ENCODE results near the gene PTPN22. TPM values are rescaled to one million over a fixed set of nuclear protein-coding genes. Genes with fewer than 3 reads are reported as not detected.

Gene PTPN22
- total RNA-seq, 1 donor from 2014 or later, result 0.35 TPM

GRCh38 chr1:113783254-113784103 is 88.0 kb downstream of the PTPN22 start:
- ATAC-seq (ENCODE audit: poor library complexity) (peak; percentile 75), DNase-seq (no peak)
- intact Hi-C loops (cut with DNase I), result no loop called here

- ATAC-seq (ENCODE audit: poor library complexity) (peak; percentile 42), DNase-seq (no peak)
- intact Hi-C loops (cut with DNase I), result no loop called here
Measured at GRCh38 chr1:113782406-113782805, 89.1 kb downstream of the PTPN22 start.

GRCh38 chr1:113780374-113781146 is 91.0 kb downstream of the PTPN22 start:
- no peak for DNase-seq
- intact Hi-C loops (cut with DNase I), result no loop called here
- no peak for ATAC-seq (ENCODE audit: poor library complexity)

GRCh38 chr1:113779542-113779941 is 92.0 kb downstream of the PTPN22 start:
- intact Hi-C loops (cut with DNase I), result no loop called here
- ATAC-seq (ENCODE audit: poor library complexity) (no peak), DNase-seq (no peak)

GRCh38 chr1:113777561-113777960 is 94.0 kb downstream of the PTPN22 start:
- DNase-seq, result no peak
- ATAC-seq (ENCODE audit: poor library complexity), result no peak
- intact Hi-C loops (cut with DNase I), result no loop called here

- DNase-seq (no peak), ATAC-seq (ENCODE audit: poor library complexity) (no peak)
- intact Hi-C loops (cut with DNase I), result no loop called here
Measured at GRCh38 chr1:113770031-113770430, 101.5 kb downstream of the PTPN22 start.

- no peak for ATAC-seq (ENCODE audit: poor library complexity)
- DNase-seq, result no peak
- intact Hi-C loops (cut with DNase I), result no loop called here
Measured at GRCh38 chr1:113769601-113769970, 101.9 kb downstream of the PTPN22 start.

- intact Hi-C loops (cut with DNase I), result no loop called here
- DNase-seq (no peak), ATAC-seq (ENCODE audit: poor library complexity) (no peak)
Measured at GRCh38 chr1:113768916-113769600, 102.5 kb downstream of the PTPN22 start.

GRCh38 chr1:113765306-113766230 is 105.9 kb downstream of the PTPN22 start:
- ATAC-seq (ENCODE audit: poor library complexity) (no peak), DNase-seq (no peak)
- intact Hi-C loops (cut with DNase I), result no loop called here

Other genes with a start within 250 kb of the PTPN22 start
- gene PHTF1, start 112.2 kb downstream of the PTPN22 start, total RNA-seq, result 6.5 TPM
- 9.6 TPM for gene RSBN1, start 59.2 kb downstream of the PTPN22 start, total RNA-seq
- gene BCL2L15, start 15.9 kb upstream of the PTPN22 start, total RNA-seq, result not detected
- 11.4 TPM for gene AP4B1, start 33.1 kb upstream of the PTPN22 start, total RNA-seq
- 2.2 TPM for gene DCLRE1B, start 33.6 kb upstream of the PTPN22 start, total RNA-seq
- gene HIPK1, start 57.6 kb upstream of the PTPN22 start, total RNA-seq, result 52.4 TPM
- gene OLFML3, start 107.8 kb upstream of the PTPN22 start, total RNA-seq, result 10.9 TPM